ENCODE measurements around the gene NRG2. TPM values are rescaled to one million over a fixed set of nuclear protein-coding genes. Genes with fewer than 3 reads are reported as not detected.

Gene NRG2
- total and polyA plus RNA-seq, 10 donors = 0.83 to 7.7 (median 4.4) TPM

- Histone ChIP-seq H3K36me3 (no peaks in the 10 kb centered on the region), H3K27ac (no peak overlapping the region), H3K4me3 (no peak overlapping the region), H3K4me1 (no peaks in the 10 kb centered on the region), H3K27me3 (replicated peaks in 1 of 7) (peaks cover 0 to 37% (median 0%) of the 10 kb centered on the region in 7 donors), H3K9me3 (no peaks in the 10 kb centered on the region)
- DNase-seq = peak; percentile 9
- intact Hi-C loops (cut with DNase I; ENCODE audit: low total_unique reads) = no loop called here
- no peak for TF ChIP-seq POLR2AphosphoS5 (IDR thresholded peaks at IDR 0.05)
- no peak for TF ChIP-seq POLR2A (IDR thresholded peaks at IDR 0.05)
- no peak for TF ChIP-seq CTCF (IDR thresholded peaks at IDR 0.05 in 8 of 11, conservative IDR thresholded peaks at IDR 0.05 in 3 of 11)
- 74 to 82% (median 78%) methylated on average over 6 of the region's 6 CpGs for WGBS, 5 donors
Observed at GRCh38 chr5:139807647-139808030, 235.5 kb downstream of the NRG2 start.

- TF ChIP-seq CTCF (IDR thresholded peaks at IDR 0.05 in 8 of 11, conservative IDR thresholded peaks at IDR 0.05 in 3 of 11) (no peak), POLR2A (IDR thresholded peaks at IDR 0.05) (no peak)
- no peaks in the 10 kb centered on the region for H3K4me1 ChIP-seq
- no peaks in the 10 kb centered on the region for H3K36me3 ChIP-seq
- H3K9me3 ChIP-seq = no peaks in the 10 kb centered on the region
- peak; percentile 19 for DNase-seq
- H3K27ac ChIP-seq = no peak overlapping the region
- intact Hi-C loops (cut with DNase I; ENCODE audit: low total_unique reads) = no loop called here
- H3K4me3 ChIP-seq = no peak overlapping the region
- peaks cover 0 to 44% (median 0%) of the 10 kb centered on the region in 7 donors for H3K27me3 ChIP-seq (replicated peaks in 1 of 7)
- 61 to 73% (median 71%) methylated on average over 8 of the region's 8 CpGs for WGBS, 5 donors
Observed at GRCh38 chr5:139806726-139807646, 236.1 kb downstream of the NRG2 start.

GRCh38 chr5:139806111-139806510 lies 237.0 kb downstream of the NRG2 start:
- no peaks in the 10 kb centered on the region for H3K4me1 ChIP-seq
- intact Hi-C loops (cut with DNase I; ENCODE audit: low total_unique reads) = no loop called here
- TF ChIP-seq POLR2A (IDR thresholded peaks at IDR 0.05) (no peak), POLR2AphosphoS5 (IDR thresholded peaks at IDR 0.05) (no peak), CTCF (IDR thresholded peaks at IDR 0.05 in 8 of 11, conservative IDR thresholded peaks at IDR 0.05 in 3 of 11) (no peak)
- no peak overlapping the region for H3K4me3 ChIP-seq
- H3K27me3 ChIP-seq (replicated peaks in 1 of 7) = peaks cover 0 to 52% (median 0%) of the 10 kb centered on the region in 7 donors
- no peak overlapping the region for H3K27ac ChIP-seq
- no peaks in the 10 kb centered on the region for H3K36me3 ChIP-seq
- no peaks in the 10 kb centered on the region for H3K9me3 ChIP-seq
- DNase-seq = no peak
- 80 to 100% (median 91%) methylated on average over 2 to 4 of the region's 4 CpGs for WGBS, 5 donors

- no peak overlapping the region for H3K27ac ChIP-seq
- H3K4me1 ChIP-seq = no peaks in the 10 kb centered on the region
- WGBS, 5 donors = 86 to 96% (median 90%) methylated on average over 2 of the region's 2 CpGs
- H3K9me3 ChIP-seq = no peaks in the 10 kb centered on the region
- TF ChIP-seq POLR2AphosphoS5 (IDR thresholded peaks at IDR 0.05) = no peak
- no peak for TF ChIP-seq CTCF (IDR thresholded peaks at IDR 0.05 in 8 of 11, conservative IDR thresholded peaks at IDR 0.05 in 3 of 11)
- TF ChIP-seq POLR2A (IDR thresholded peaks at IDR 0.05) = no peak
- DNase-seq = no peak
- no peak overlapping the region for H3K4me3 ChIP-seq
- H3K27me3 ChIP-seq (replicated peaks in 1 of 7) = peaks cover 0 to 58% (median 0%) of the 10 kb centered on the region in 7 donors
- intact Hi-C loops (cut with DNase I; ENCODE audit: low total_unique reads) = no loop called here
- H3K36me3 ChIP-seq = no peaks in the 10 kb centered on the region
Observed at GRCh38 chr5:139805545-139805944, 237.6 kb downstream of the NRG2 start.
